Suprapubic skin (tissue), 4 donors: ENCODE data around the gene FAM3A.

Experiments
- CTCF ChIP-seq, 2 donors: fragments of 200-600 bp in 1 of 2; fragments of 450-650 bp in 1 of 2; sonication (generic) in 1 of 2; IDR thresholded peaks; one replicate each; pipeline ENCODE4 v1.5.1; 2016 to 2019; ENCODE audit warnings: antibody characterized with exemption in 2 of 2, mild to moderate bottlenecking in 1 of 2, moderate library complexity in 1 of 2
- EP300 ChIP-seq: sonication (generic); formaldehyde crosslinking; IDR thresholded peaks from one replicate; pipeline ENCODE4 v1.6.1; 2017; ENCODE audit warnings: antibody characterized with exemption
- POLR2A ChIP-seq, 2 donors: fragments of 450-650 bp; IDR thresholded peaks; one replicate each; pipeline ENCODE4 v1.6.1; 2017; ENCODE audit warnings: antibody characterized with exemption in 2 of 2, mild to moderate bottlenecking in 2 of 2, moderate library complexity in 2 of 2
- POLR2AphosphoS5 ChIP-seq, 3 donors: sonication (generic); formaldehyde crosslinking; IDR thresholded peaks; one replicate each; pipeline ENCODE4 v1.6.1; 2017; ENCODE audit warnings: antibody characterized with exemption in 3 of 3

- no peak for TF ChIP-seq CTCF (IDR thresholded peaks at IDR 0.05)
- no peak for TF ChIP-seq POLR2A (IDR thresholded peaks at IDR 0.05)
- no peak for TF ChIP-seq EP300
- TF ChIP-seq POLR2AphosphoS5 (IDR thresholded peaks at IDR 0.05): no peak
Measured at GRCh38 chrX:154531626-154532025, 15.6 kb upstream of the FAM3A start.
